IMR-90 (cell line): ENCODE measurements around the gene MMEL1. TPM values are rescaled to one million over a fixed set of nuclear protein-coding genes. Genes with fewer than 3 reads are reported as not detected.

Experiments
- ATAC-seq: fragments of 200-7000 bp; cut with Tn5 transposase; 2 replicates; pipeline ENCODE4 v1.9.1; 2020; ENCODE audit warnings: low read depth, mild to moderate bottlenecking, moderate library complexity
- BruUV-seq: library from RNA; stranded (reverse); fragments of 400-500 nt; replicated peaks from 2 replicates; lab custom pipeline; 2021; lab: Mats Ljungman, UMichigan
- CTCF ChIA-PET: fragments of 300-600 bp; formaldehyde crosslinking; extraction: SDS; loops from one replicate; lab custom pipeline; 2021; ENCODE audit warnings: antibody characterized with exemption; lab: Yijun Ruan, JAX
- POLR2A ChIA-PET: fragments of 300-600 bp; sonication (Branson Sonifier 250); formaldehyde crosslinking; loops from one replicate; lab custom pipeline; 2022; ENCODE audit warnings: antibody characterized with exemption; ENCODE audit not compliant: unreplicated experiment; lab: Charles Lee
- DNase-seq: peaks from one replicate; pipeline ENCODE4 v3.0.0; 2013
- H2AFZ ChIP-seq: replicated peaks from 2 replicates; pipeline ENCODE3; 2013; ENCODE audit warnings: low read length, mild to moderate bottlenecking; ENCODE audit not compliant: poor library complexity
- H2AK5ac ChIP-seq: 2 replicates; pipeline ENCODE4 v1.6.1; 2013; ENCODE audit warnings: low read depth, low read length, inconsistent platforms
- H2AK9ac ChIP-seq: replicated peaks from 2 replicates; pipeline ENCODE3; 2013; ENCODE audit warnings: mild to moderate bottlenecking, low read depth, low read length, moderate library complexity; ENCODE audit not compliant: poor library complexity
- H2BK120ac ChIP-seq: 2 replicates; pipeline ENCODE4 v1.6.1; 2013; ENCODE audit warnings: low read depth, low read length, inconsistent platforms
- H2BK15ac ChIP-seq: 3 replicates; pipeline ENCODE4 v1.6.1; 2013; ENCODE audit warnings: low read depth, low read length, inconsistent platforms
- H2BK20ac ChIP-seq: 2 replicates; pipeline ENCODE4 v1.6.1; 2013; ENCODE audit warnings: low read depth, mild to moderate bottlenecking, inconsistent platforms, low read length, moderate library complexity
- H2BK5ac ChIP-seq: 2 replicates; pipeline ENCODE4 v1.6.1; 2013; ENCODE audit warnings: mild to moderate bottlenecking, low read depth, low read length, inconsistent platforms; ENCODE audit not compliant: poor library complexity, severe bottlenecking
- H3K14ac ChIP-seq: replicated peaks from 2 replicates; pipeline ENCODE4 v1.6.1; 2013; ENCODE audit warnings: low read depth, low read length, inconsistent platforms
- H3K18ac ChIP-seq: 2 replicates; pipeline ENCODE4 v1.6.1; 2013; ENCODE audit warnings: low read depth, low read length, control low read depth
- H3K23ac ChIP-seq: 2 replicates; pipeline ENCODE4 v1.6.1; 2013; ENCODE audit warnings: low read depth, low read length, inconsistent platforms
- H3K27ac ChIP-seq: 2 replicates; pipeline ENCODE4 v1.5.1; 2013; ENCODE audit warnings: mild to moderate bottlenecking, control low read depth, low read length; ENCODE audit not compliant: insufficient read depth
- H3K27me3 ChIP-seq: 2 replicates; pipeline ENCODE4 v1.6.1; 2013; ENCODE audit warnings: low read length; ENCODE audit not compliant: control insufficient read depth, insufficient read depth
- H3K36me3 ChIP-seq: 2 replicates; pipeline ENCODE4 v1.6.1; 2013; ENCODE audit warnings: low read length, mixed read lengths; ENCODE audit not compliant: control insufficient read depth, insufficient read depth
- H3K4ac ChIP-seq: 2 replicates; pipeline ENCODE4 v1.6.1; 2013; ENCODE audit warnings: low read depth, low read length, inconsistent platforms
- H3K4me1 ChIP-seq: 2 replicates; pipeline ENCODE4 v1.6.1; 2013; ENCODE audit warnings: low read length, mixed read lengths; ENCODE audit not compliant: control insufficient read depth, insufficient read depth
- H3K4me2 ChIP-seq: 2 replicates; pipeline ENCODE4 v1.6.1; 2013; ENCODE audit warnings: low read depth, mild to moderate bottlenecking, control low read depth, low read length, moderate library complexity
- H3K4me3 ChIP-seq: 2 replicates; pipeline ENCODE4 v1.5.1; 2013; ENCODE audit warnings: low read depth, mild to moderate bottlenecking, control low read depth, low read length, moderate library complexity; ENCODE audit not compliant: insufficient read depth
- H3K56ac ChIP-seq: 2 replicates; pipeline ENCODE4 v1.6.1; 2013; ENCODE audit warnings: low read length, inconsistent platforms; ENCODE audit not compliant: insufficient read depth; ENCODE audit errors: extremely low read depth
- H3K79me1 ChIP-seq, 2 experiments: 2 replicates each; pipeline ENCODE4 v1.6.1; 2013; ENCODE audit warnings: low read length in 2 of 2, inconsistent platforms in 1 of 2, low read depth in 1 of 2
- H3K9ac ChIP-seq: 2 replicates; pipeline ENCODE4 v1.6.1; 2013; ENCODE audit warnings: low read depth, low read length, control low read depth
- H3K9me1 ChIP-seq: 2 replicates; pipeline ENCODE4 v1.6.1; 2013; ENCODE audit warnings: low read length, inconsistent platforms; ENCODE audit not compliant: insufficient read depth
- H3K9me3 ChIP-seq: 2 replicates; pipeline ENCODE4 v1.6.1; 2013; ENCODE audit warnings: low read length; ENCODE audit not compliant: control insufficient read depth, insufficient read depth
- H4K20me1 ChIP-seq: 2 replicates; pipeline ENCODE4 v1.6.1; 2013; ENCODE audit warnings: low read length, inconsistent platforms; ENCODE audit not compliant: insufficient read depth
- H4K5ac ChIP-seq: 2 replicates; pipeline ENCODE4 v1.6.1; 2013; ENCODE audit warnings: mild to moderate bottlenecking, low read depth, low read length, control low read depth
- H4K8ac ChIP-seq, 2 experiments: 2 replicates each; pipeline ENCODE4 v1.6.1; 2013; ENCODE audit warnings: low read depth in 2 of 2, low read length in 2 of 2, control low read depth in 1 of 2, inconsistent platforms in 1 of 2
- H4K91ac ChIP-seq: 2 replicates; pipeline ENCODE4 v1.6.1; 2013; ENCODE audit warnings: low read depth, low read length, inconsistent platforms; ENCODE audit not compliant: insufficient read depth
- BHLHE40 ChIP-seq: fragments of 150-350 bp; IDR thresholded peaks from 2 replicates; pipeline ENCODE4 v1.6.1; 2016; ENCODE audit warnings: mild to moderate bottlenecking, low read depth, low read length
- CEBPB ChIP-seq: IDR thresholded peaks from 2 replicates; pipeline ENCODE4 v1.6.1; 2012; ENCODE audit warnings: low read depth, low read length, improper control_type of control experiment
- CHD1 ChIP-seq: IDR thresholded peaks from 2 replicates; pipeline ENCODE4 v1.6.1; 2012; ENCODE audit warnings: low read depth, low read length, improper control_type of control experiment
- CTCF ChIP-seq: conservative IDR thresholded peaks from 2 replicates; pipeline ENCODE4 v1.5.1; 2012; ENCODE audit warnings: mild to moderate bottlenecking, low read depth, low read length, improper control_type of control experiment
- ELK1 ChIP-seq: fragments of 150-350 bp; IDR thresholded peaks from 2 replicates; pipeline ENCODE4 v1.6.1; 2016; ENCODE audit warnings: low read depth, mild to moderate bottlenecking, low read length, moderate library complexity, borderline replicate concordance
- FOS ChIP-seq: fragments of 150-350 bp; IDR thresholded peaks from 2 replicates; pipeline ENCODE4 v1.6.1; 2016; ENCODE audit warnings: low read depth, low read length
- MAFK ChIP-seq: IDR thresholded peaks from 2 replicates; pipeline ENCODE4 v1.6.1; 2012; ENCODE audit warnings: low read depth, low read length, improper control_type of control experiment
- MAZ ChIP-seq: IDR thresholded peaks from 2 replicates; pipeline ENCODE4 v1.6.1; 2012; ENCODE audit warnings: low read depth, mild to moderate bottlenecking, low read length, improper control_type of control experiment, moderate library complexity, borderline replicate concordance
- MXI1 ChIP-seq: IDR thresholded peaks from 2 replicates; pipeline ENCODE4 v1.6.1; 2012; ENCODE audit warnings: low read depth, mild to moderate bottlenecking, low read length, moderate library complexity, borderline replicate concordance
- NFE2L2 ChIP-seq: fragments of 150-350 bp; IDR thresholded peaks from 2 replicates; pipeline ENCODE4 v1.6.1; 2016; ENCODE audit warnings: low read depth, mild to moderate bottlenecking, low read length
- POLR2A ChIP-seq: IDR thresholded peaks from 2 replicates; pipeline ENCODE4 v1.6.1; 2012; ENCODE audit warnings: mild to moderate bottlenecking, low read depth, low read length
- RAD21 ChIP-seq: IDR thresholded peaks from 2 replicates; pipeline ENCODE4 v1.6.1; 2012; ENCODE audit warnings: low read length, improper control_type of control experiment
- RCOR1 ChIP-seq: IDR thresholded peaks from 2 replicates; pipeline ENCODE4 v1.6.1; 2012; ENCODE audit warnings: mild to moderate bottlenecking, low read length, improper control_type of control experiment; ENCODE audit not compliant: insufficient replicate concordance
- RFX5 ChIP-seq: IDR thresholded peaks from 2 replicates; pipeline ENCODE4 v1.8.0; 2012; ENCODE audit warnings: low read depth, mild to moderate bottlenecking, low read length, moderate library complexity
- SMC3 ChIP-seq: fragments of 150-350 bp; IDR thresholded peaks from 2 replicates; pipeline ENCODE4 v1.6.1; 2016; ENCODE audit warnings: low read depth, mild to moderate bottlenecking, antibody characterized with exemption, low read length, moderate library complexity
- USF2 ChIP-seq: fragments of 150-350 bp; IDR thresholded peaks from 2 replicates; pipeline ENCODE4 v1.6.1; 2017; ENCODE audit warnings: mild to moderate bottlenecking, antibody characterized with exemption, low read length, low read depth
- WGBS, 2 experiments: methylation state at CpG; one replicate each; pipeline versions ENCODE4 v1.1.5 to v1.1.7; 2013; ENCODE audit warnings: missing lambda C conversion rate in 2 of 2; ENCODE audit not compliant: insufficient read length in 1 of 2; ENCODE audit errors: extremely low coverage in 2 of 2; 5-methylcytosine and 5-hydroxymethylcytosine counted together
- dilution Hi-C: fragments of 300-500 bp; cut with HindIII; formaldehyde crosslinking; loops from one replicate; pipeline ENCODE4 v1.14.3; 2018; ENCODE audit warnings: low sequenced_read_pairs; ENCODE audit not compliant: unreplicated experiment
- in situ Hi-C: fragments of 300-500 bp; cut with MboI; formaldehyde crosslinking; loops from 3 replicates; pipeline ENCODE4 v1.14.3; 2019; ENCODE audit warnings: low sequenced_read_pairs, inconsistent platforms, mixed read lengths
- intact Hi-C: fragments of 100-400 bp; cut with micrococcal nuclease; formaldehyde crosslinking; loops from 2 replicates; pipeline ENCODE4 v1.10.0; 2022
- polyA plus RNA-seq, 3 experiments: library from polyadenylated mRNA; depleted of rRNA; stranded (reverse); fragments of >200 nt; gene quantifications; 2 replicates each; pipeline ENCODE4 v1.2.3, GENCODE V29; 2012; ENCODE audit warnings: low replicate concordance in 1 of 3
- total RNA-seq: library from RNA; depleted of rRNA; stranded (reverse); fragments of >200 nt; gene quantifications from 2 replicates; pipeline ENCODE4 v1.2.3, GENCODE V29; 2012

Gene MMEL1
- total and polyA plus RNA-seq, 2 of the 4 experiments (the other 2 are of a cell fraction): under 0.01 to 0.12 TPM

- no peak overlapping the region for H3K18ac ChIP-seq
- no peak overlapping the region for H2AK9ac ChIP-seq
- BruUV-seq: no TSS peak
- H3K14ac ChIP-seq: no peak overlapping the region
- no peak overlapping the region for H2BK5ac ChIP-seq
- no CpG with 5 or more reads among the region's 5 CpGs for WGBS, 2 experiments
- H3K9me3 ChIP-seq: no peaks in the 10 kb centered on the region
- no peaks in the 10 kb centered on the region for H4K20me1 ChIP-seq
- H2AFZ ChIP-seq: no peak overlapping the region
- H2BK20ac ChIP-seq: no peak overlapping the region
- DNase-seq: no peak
- H3K9ac ChIP-seq: no peak overlapping the region
- H2BK120ac ChIP-seq: no peak overlapping the region
- H3K4ac ChIP-seq: no peak overlapping the region
- peaks cover 2% of the 10 kb centered on the region; the same call in 1 of the 2 replicates for H3K36me3 ChIP-seq
- TF ChIP-seq CHD1 (no peak), SMC3 (no peak), ELK1 (no peak), USF2 (no peak), BHLHE40 (no peak), MAFK (no peak), FOS (no peak), CEBPB (no peak), POLR2A (no peak), MXI1 (no peak), NFE2L2 (no peak), RAD21 (no peak), MAZ (no peak), RCOR1 (no peak), CTCF (no peak), RFX5 (no peak)
- H3K23ac ChIP-seq: no peak overlapping the region
- ChIA-PET POLR2A (no interaction called here), CTCF (no interaction called here)
- no peak for ATAC-seq
- H3K27me3 ChIP-seq: no peaks in the 10 kb centered on the region; the same call in 1 of the 2 replicates
- dilution Hi-C loops (no loop called here), in situ Hi-C loops (no loop called here), intact Hi-C loops (no loop called here)
- H3K4me1 ChIP-seq: peaks cover 4% of the 10 kb centered on the region; the same call in 1 of the 2 replicates
- H3K9me1 ChIP-seq: no peaks in the 10 kb centered on the region
- H2AK5ac ChIP-seq: no peak overlapping the region
- no peak overlapping the region for H3K4me3 ChIP-seq
- no peak overlapping the region for H4K8ac ChIP-seq
- H4K5ac ChIP-seq: no peak overlapping the region
- no peak overlapping the region for H3K4me2 ChIP-seq
- H3K56ac ChIP-seq: no peak overlapping the region
- H3K27ac ChIP-seq: no peak overlapping the region
- H3K79me1 ChIP-seq: peaks cover 0 to 12% of the 10 kb centered on the region in 2 experiments; a peak in 1 of 4 replicates
- H4K91ac ChIP-seq: no peak overlapping the region
- no peak overlapping the region for H2BK15ac ChIP-seq
Observed at GRCh38 chr1:2591233-2591580, 41.6 kb downstream of the MMEL1 start.
